GM19035 (cell line): ENCODE data around the gene MAP4K3.
A peak's percentile ranks its signal among the peaks of the same experiment; 100 is the strongest.
"Not testable (repeated sequence)": the region's sequence is repeated elsewhere in the genome, so short reads cannot be mapped to it uniquely, and the experiment has no call there.

ENCODE experiments used
- ATAC-seq: cut with Tn5 transposase; IDR thresholded peaks from one replicate; pipeline ENCODE4 v1.9.1; 2021; ENCODE audit not compliant: unreplicated experiment

The MAP4K3 gene

DNA sequence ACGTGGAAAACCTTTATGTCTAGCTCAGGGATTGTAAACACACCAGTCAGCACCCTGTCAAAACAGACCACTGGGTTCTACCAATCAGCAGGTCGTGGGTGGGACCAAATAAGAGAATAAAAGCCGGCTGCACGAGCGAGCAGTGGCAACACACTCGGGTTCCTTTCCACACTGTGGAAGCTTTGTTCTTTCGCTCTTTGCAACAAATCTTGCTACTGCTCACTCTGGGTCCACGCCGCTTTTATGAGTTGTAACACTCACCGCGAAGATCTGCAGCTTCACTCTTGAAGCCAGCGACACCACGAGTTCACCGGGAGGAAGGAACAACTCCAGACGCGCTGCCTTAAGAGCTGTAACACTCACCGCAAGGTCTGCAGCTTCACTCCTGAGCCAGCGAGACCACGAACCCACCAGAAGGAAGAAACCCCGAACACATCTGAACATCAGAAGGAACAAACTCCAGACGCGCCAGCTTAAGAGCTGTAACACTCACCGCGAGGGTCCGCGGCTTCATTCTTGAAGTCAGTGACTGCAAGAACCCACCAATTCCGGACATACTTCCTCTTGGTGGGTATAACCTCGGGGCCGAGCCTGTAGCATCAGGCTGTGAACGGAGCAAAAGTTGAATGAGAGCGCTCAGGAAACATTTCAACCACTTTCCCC is 192.0 kb downstream of the MAP4K3 start:
- ATAC-seq, result not testable (repeated sequence)

- not testable (repeated sequence) for ATAC-seq
Observed at GRCh38 chr2:39244241-39244862, 192.7 kb downstream of the MAP4K3 start.

GRCh38 chr2:39243469-39244123 is 193.5 kb downstream of the MAP4K3 start, which contains the start of gene CDKL4:
Gene CDKL4, minus strand, starts transcription at chr2:39243970.
- ATAC-seq, result no peak

GRCh38 chr2:39241588-39241987 is 195.5 kb downstream of the MAP4K3 start:
- no peak for ATAC-seq

- no peak for ATAC-seq
Observed at GRCh38 chr2:39240758-39241157, 196.3 kb downstream of the MAP4K3 start.

DNA sequence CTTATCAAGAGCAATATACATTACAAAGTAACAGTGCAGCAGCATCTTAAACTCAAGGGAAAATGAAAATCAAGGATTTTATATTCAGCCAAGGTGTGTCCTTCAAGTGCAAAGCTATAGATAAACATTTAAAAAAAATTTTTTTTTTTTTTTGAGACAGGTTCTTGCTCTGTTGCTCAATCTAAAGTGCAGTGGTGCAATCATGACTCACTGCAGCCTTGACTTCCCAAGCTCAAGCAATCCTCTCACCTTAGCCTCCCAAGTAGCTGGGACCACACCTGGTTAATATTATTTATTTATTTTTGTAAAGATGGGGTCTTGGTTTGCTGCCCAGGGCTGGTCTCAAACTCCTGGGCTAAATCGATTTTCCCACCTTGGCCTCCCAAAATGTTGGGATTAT is 202.3 kb downstream of the MAP4K3 start:
- ATAC-seq, result no peak

- ATAC-seq, result no peak
Observed at GRCh38 chr2:39232141-39232540, 204.9 kb downstream of the MAP4K3 start.

DNA sequence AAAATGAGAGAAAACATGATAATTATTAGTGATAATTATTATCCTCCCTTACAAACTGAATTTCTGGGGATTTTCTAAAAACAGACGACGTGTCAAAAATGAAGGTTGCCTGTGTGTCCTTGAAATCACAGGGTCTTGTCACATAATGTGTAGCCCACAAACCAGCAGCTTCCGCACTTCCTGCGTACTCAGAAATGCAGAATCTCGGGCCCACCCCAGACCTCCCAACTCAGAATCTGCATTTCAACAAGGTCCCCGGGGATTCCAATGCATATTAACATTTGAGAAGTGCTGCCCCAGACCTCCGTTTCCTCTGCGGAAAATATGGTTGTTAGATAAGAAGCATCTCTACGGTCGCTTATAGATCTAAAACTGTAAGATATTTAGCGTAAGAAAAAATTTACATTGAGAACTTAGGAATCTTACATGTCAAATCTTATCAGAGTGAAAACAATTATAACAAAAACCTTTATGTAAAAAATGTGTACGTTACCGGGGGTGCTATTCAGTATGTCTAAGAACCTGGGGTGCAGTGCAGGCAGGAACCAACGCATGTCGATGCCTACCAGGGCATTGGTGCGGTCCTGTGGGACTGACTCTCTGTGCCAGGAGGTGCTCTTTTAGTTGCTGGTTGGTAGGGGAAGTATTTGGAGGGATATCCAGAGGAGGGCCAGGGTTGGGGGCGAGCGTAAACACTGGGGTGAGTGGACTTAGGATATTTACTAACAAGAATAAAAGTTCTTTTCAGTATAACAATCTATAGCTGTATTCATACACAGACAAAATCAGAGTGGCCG is 208.5 kb downstream of the MAP4K3 start:
- peak; percentile 33 for ATAC-seq

DNA sequence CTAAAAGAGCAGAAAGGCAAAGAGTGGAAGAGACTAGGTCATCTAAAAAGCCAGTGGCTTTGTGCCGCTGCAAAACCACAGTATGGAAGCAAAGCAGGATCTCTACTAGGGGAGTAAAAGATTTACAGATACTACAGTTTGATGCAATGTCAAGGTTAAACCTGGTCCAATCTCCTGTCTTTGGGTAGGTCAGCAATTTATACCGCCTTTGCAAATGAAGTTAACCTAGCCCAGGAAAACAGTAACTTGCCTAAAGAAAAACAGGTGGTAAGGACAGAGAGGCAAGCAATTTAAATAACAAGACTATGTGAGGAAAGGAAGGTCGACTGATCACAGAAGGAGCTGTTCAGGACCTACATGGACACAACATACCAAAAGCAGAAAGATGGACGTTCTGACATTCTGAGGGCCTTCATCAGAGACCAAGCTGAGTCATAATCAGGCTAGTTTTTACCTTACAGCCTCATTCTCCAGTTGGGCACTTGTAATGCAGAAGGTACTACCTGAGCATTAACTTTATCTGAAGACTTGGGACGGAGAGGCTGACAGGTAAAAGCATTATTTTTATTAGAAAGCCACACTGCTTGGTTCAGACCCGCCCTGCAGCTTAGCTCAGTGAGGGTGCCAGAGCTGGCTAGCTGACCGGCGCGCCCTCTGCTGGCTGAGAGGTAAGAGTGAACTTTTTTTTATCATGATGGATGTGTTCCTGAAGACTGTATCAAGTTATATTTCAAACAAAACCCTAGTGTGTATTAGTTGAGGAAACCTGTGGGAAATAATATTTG is 209.3 kb downstream of the MAP4K3 start:
- peak; percentile 83 for ATAC-seq

DNA sequence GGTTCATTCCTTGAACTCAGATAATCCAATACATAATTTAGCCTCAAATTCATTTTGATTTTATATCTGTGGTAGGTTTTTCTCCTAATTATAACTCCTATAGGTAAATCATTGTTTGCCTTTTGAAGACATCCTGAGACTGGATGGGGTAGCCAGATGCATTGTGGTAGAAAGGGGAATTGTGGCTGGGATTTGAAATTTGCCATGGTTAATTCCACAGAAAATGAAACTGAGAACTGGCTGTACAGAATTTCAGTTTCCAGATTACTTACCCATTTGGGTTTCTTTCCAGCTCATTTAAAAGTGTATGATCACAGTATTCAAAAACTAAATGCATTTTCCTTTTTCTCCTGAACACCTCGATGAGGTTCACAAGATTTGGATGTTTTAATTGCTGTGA is 211.5 kb downstream of the MAP4K3 start:
- no peak for ATAC-seq

GRCh38 chr2:39223909-39224308 is 213.2 kb downstream of the MAP4K3 start:
- no peak for ATAC-seq

- ATAC-seq, result no peak
Observed at GRCh38 chr2:39221459-39221858, 215.6 kb downstream of the MAP4K3 start.

DNA sequence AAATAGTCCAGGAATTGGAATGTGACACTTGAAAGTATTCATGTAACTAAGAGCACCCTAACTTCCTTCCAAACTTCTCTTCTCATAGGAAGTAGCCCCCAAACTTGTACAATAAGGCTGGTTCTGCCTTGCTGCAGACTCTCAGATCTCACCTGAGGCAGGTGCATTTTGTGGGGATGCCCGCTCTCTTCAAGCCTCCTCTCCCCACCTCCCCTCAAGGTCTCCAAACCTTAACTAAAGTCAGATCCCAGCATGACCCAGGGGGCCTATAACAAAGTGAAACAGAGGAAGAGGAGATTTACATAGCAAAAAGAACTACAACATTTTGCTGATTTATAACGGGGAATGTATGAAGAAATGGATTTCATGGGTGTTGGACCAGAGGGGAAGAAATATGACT is 216.9 kb downstream of the MAP4K3 start:
- no peak for ATAC-seq

GRCh38 chr2:39218391-39218790 is 218.7 kb downstream of the MAP4K3 start:
- ATAC-seq, result no peak

GRCh38 chr2:39217192-39217550 is 219.9 kb downstream of the MAP4K3 start:
- no peak for ATAC-seq

DNA sequence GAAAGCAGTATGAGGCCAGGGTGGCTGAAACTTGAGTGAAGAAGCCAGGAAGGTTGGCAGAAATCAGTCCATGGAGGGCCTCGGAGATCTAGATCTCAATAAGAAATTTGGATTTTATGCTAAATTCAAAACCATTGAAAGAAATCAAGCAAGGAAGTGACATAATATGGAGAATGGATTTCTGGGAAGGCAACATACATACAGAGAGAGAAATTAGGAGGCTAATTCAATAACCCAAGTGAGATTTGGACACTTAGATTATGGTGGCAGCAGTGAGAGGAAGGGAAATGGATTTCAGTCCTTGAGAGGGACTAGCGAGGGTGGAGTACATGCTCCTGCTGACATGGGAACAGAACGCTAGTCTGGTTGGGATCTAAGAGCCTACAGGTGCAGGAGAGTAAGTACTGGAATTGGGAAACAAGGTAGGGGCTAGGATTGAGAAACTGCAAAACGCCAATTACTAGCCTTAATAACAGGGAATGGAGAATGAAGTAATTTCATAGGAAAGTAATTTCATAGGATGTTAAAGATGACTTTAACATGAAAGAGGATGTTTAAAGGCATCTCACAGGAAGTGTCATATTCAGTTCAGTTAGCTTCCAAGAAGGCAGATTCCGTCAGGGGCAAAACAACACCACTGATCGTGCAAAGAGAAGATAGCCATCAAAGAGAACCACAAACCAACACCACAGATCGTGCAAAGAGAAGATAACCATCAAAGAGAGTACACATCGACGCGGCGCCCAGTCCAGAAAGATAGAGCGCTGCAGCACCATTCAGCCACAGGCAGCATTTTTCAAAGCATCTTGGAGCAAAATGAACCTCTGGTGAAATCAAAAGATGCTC is 220.5 kb downstream of the MAP4K3 start:
- ATAC-seq, result no peak

GRCh38 chr2:39215545-39215944 is 221.5 kb downstream of the MAP4K3 start:
- ATAC-seq, result no peak

DNA sequence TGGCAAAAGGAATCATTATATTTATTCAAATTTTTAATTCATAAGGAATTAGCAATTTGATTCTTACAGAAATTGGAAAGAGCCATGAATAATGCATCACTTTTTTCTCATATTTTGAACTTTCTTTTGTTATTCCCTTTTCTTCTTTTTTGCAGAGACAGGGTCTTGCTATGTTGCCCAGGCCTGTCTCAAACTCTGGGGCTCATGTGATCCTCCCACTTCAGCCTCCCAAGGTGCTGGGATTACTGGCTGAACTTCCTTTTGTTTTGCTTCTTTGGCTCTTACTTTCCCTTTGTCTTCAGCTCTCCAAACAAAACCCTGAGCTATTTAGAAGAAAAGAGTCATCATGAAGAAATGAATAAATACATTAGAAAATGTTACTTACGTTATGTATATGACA is 224.1 kb downstream of the MAP4K3 start:
- ATAC-seq, result no peak

DNA sequence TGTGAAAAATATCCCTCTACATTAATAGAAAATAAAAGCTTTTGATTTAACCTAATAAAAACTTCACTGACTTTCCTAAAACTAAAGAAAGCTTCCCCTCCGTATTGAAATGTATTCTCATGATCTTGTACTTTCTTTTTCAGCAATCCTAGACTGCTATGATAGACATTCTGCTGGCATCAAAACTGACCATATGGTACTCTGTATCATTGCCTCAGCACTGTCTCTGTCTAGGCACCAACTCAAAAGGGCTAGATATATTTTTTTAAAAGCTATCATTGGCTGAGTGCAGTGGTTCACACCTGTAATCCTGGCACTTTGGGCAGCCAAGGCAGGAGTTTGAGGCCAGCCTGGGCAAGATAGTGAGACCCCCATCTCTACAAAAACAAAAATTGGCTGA is 226.2 kb downstream of the MAP4K3 start:
- no peak for ATAC-seq

DNA sequence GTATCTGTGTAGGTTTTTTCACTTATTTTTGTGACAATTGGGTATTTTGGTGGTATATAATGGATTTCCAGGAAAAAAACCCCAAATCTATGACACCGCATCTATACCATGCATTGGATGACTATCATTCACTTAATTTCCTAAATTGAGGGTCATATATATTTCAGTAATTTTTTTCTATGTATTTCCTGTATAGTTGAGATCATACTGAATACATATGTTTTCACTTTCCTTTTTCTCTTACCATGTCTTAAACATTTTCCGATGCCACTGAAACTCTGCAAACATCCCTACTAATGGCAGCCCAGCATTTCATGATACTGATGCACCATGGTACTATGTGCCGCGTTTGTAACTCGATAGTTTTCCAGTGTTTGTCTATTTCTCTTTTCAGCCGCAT is 233.7 kb downstream of the MAP4K3 start:
- ATAC-seq, result no peak
